Measurements from ENCODE around the gene PSMA2. TPM values are rescaled to one million over a fixed set of nuclear protein-coding genes. Genes with fewer than 3 reads are reported as not detected.

PSMA2 gene
- total RNA-seq, 4 donors from 2014 or later: 55.3 to 76.1 (median 68.9) TPM

- DNase-seq (ENCODE audit: low spot score): no peak
- no peak for ATAC-seq (ENCODE audit: low FRiP score)
- TF ChIP-seq CTCF (IDR thresholded peaks at IDR 0.05): no peak
Measured at GRCh38 chr7:42922017-42922753, 9.8 kb downstream of the PSMA2 start.

- no peak for ATAC-seq (ENCODE audit: low FRiP score)
- DNase-seq (ENCODE audit: low spot score): no peak
- TF ChIP-seq CTCF (IDR thresholded peaks at IDR 0.05): no peak
Measured at GRCh38 chr7:42915356-42915755, 16.6 kb downstream of the PSMA2 start.

- DNase-seq (ENCODE audit: low spot score) (no peak), ATAC-seq (ENCODE audit: low FRiP score) (peak; percentile 58)
- no peak for TF ChIP-seq CTCF (IDR thresholded peaks at IDR 0.05)
Measured at GRCh38 chr7:42914421-42915045, 17.4 kb downstream of the PSMA2 start.

GRCh38 chr7:42914009-42914408, 18.0 kb downstream of the PSMA2 start:
- no peak for DNase-seq (ENCODE audit: low spot score)
- no peak for TF ChIP-seq CTCF (IDR thresholded peaks at IDR 0.05)
- peak; percentile 5 for ATAC-seq (ENCODE audit: low FRiP score)

- DNase-seq (ENCODE audit: low spot score): no peak
- ATAC-seq (ENCODE audit: low FRiP score): peak; percentile 10
- no peak for TF ChIP-seq CTCF (IDR thresholded peaks at IDR 0.05)
Measured at GRCh38 chr7:42913591-42913990, 18.4 kb downstream of the PSMA2 start.

GRCh38 chr7:42911454-42912447, 20.2 kb downstream of the PSMA2 start, which contains the start of gene C7orf25:
TSS of gene C7orf25 (minus strand) at chr7:42912070. CDS start at chr7:42910900, 1,170 bp downstream.
- peak; percentile 83 for DNase-seq (ENCODE audit: low spot score)
- TF ChIP-seq CTCF (IDR thresholded peaks at IDR 0.05): no peak
- ATAC-seq (ENCODE audit: low FRiP score): peak; percentile 79

All from omental fat pad (tissue), 4 donors.